Esophagus squamous epithelium (tissue), 4 donors: ENCODE results near the gene ANKS1A.

Experiments used
- POLR2A ChIP-seq, 4 donors: fragments of 450-650 bp; IDR thresholded peaks; one replicate each; pipeline ENCODE4 v1.6.1; 2017; ENCODE audit warnings: antibody characterized with exemption in 4 of 4, mild to moderate bottlenecking in 4 of 4, moderate library complexity in 3 of 4
- TF ChIP-seq, protein P1 (sequence below), 6 experiments: fragments of 450-650 bp in 4 of 6; fragments of 200-600 bp in 2 of 6; sonication (generic) in 2 of 6; IDR thresholded peaks; one replicate each; pipeline ENCODE4 v1.5.1; 2016 to 2019; ENCODE audit warnings: antibody characterized with exemption in 6 of 6, mild to moderate bottlenecking in 4 of 6, moderate library complexity in 4 of 6

DNA sequence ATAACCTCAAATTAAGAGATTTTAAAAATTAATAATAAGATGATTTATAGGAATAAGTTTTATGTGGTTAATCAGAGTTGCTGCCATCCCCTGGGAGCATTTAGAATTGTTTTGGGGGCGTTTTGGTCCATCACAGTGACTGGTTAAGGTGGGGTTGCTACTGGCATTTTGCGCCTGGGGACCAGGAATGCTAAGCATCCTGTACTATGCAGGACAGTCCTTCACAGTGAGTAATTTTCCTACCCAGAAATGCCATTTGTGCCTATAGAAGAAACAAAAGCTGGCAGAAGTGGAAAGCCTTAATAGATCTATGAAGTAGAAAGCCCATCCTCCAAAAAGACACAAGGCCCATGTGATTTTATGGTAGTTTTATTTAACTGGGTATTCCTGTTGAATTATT, 118.0 kb downstream of the ANKS1A start:
- TF ChIP-seq, protein P1, sequence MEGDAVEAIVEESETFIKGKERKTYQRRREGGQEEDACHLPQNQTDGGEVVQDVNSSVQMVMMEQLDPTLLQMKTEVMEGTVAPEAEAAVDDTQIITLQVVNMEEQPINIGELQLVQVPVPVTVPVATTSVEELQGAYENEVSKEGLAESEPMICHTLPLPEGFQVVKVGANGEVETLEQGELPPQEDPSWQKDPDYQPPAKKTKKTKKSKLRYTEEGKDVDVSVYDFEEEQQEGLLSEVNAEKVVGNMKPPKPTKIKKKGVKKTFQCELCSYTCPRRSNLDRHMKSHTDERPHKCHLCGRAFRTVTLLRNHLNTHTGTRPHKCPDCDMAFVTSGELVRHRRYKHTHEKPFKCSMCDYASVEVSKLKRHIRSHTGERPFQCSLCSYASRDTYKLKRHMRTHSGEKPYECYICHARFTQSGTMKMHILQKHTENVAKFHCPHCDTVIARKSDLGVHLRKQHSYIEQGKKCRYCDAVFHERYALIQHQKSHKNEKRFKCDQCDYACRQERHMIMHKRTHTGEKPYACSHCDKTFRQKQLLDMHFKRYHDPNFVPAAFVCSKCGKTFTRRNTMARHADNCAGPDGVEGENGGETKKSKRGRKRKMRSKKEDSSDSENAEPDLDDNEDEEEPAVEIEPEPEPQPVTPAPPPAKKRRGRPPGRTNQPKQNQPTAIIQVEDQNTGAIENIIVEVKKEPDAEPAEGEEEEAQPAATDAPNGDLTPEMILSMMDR (IDR thresholded peaks at IDR 0.05) = no peak
- no peak for TF ChIP-seq POLR2A (IDR thresholded peaks at IDR 0.05)
